ENCODE results near the gene FAM13C. TPM values are rescaled to one million over a fixed set of nuclear protein-coding genes. Genes with fewer than 3 reads are reported as not detected.

Gene FAM13C
- total RNA-seq, 1 experiment from 2014 or later = 0.18 TPM

- intact Hi-C loops (cut with micrococcal nuclease; ENCODE audit: unreplicated experiment) = no loop called here
- Histone ChIP-seq H3K36me3 (ENCODE audit: control insufficient read depth, insufficient read depth, low read length) (no peaks in the 10 kb centered on the region), H3K27me3 (replicated peaks; ENCODE audit: control insufficient read depth, insufficient read depth, low read length) (no peaks in the 10 kb centered on the region), H3K4me1 (no peaks in the 10 kb centered on the region), H3K4me3 (ENCODE audit: low read depth, low read length) (no peak overlapping the region), H3K9me3 (no peaks in the 10 kb centered on the region)
- BruUV-seq (replicated peaks) = no TSS peak
- Mint-ChIP-seq H3K4me1 (ENCODE audit: low read depth, unreplicated experiment) (no peaks in the 10 kb centered on the region), H3K27me3 (ENCODE audit: insufficient read depth, unreplicated experiment) (peaks cover 13% of the 10 kb centered on the region), H3K36me3 (ENCODE audit: insufficient read depth, unreplicated experiment) (no peaks in the 10 kb centered on the region), H3K9me3 (ENCODE audit: unreplicated experiment) (no peaks in the 10 kb centered on the region), H3K4me3 (ENCODE audit: unreplicated experiment) (no peak overlapping the region), H3K27ac (ENCODE audit: unreplicated experiment) (no peak overlapping the region)
- TF ChIP-seq, protein P1, sequence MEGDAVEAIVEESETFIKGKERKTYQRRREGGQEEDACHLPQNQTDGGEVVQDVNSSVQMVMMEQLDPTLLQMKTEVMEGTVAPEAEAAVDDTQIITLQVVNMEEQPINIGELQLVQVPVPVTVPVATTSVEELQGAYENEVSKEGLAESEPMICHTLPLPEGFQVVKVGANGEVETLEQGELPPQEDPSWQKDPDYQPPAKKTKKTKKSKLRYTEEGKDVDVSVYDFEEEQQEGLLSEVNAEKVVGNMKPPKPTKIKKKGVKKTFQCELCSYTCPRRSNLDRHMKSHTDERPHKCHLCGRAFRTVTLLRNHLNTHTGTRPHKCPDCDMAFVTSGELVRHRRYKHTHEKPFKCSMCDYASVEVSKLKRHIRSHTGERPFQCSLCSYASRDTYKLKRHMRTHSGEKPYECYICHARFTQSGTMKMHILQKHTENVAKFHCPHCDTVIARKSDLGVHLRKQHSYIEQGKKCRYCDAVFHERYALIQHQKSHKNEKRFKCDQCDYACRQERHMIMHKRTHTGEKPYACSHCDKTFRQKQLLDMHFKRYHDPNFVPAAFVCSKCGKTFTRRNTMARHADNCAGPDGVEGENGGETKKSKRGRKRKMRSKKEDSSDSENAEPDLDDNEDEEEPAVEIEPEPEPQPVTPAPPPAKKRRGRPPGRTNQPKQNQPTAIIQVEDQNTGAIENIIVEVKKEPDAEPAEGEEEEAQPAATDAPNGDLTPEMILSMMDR (IDR thresholded peaks at IDR 0.05; ENCODE audit: insufficient read depth in 1 of 2, low read depth in 1 of 2, low read length in 1 of 2, severe bottlenecking in 1 of 2, unreplicated experiment in 1 of 2) = no peak
- no peak for DNase-seq
- ChIA-PET POLR2A (no interaction called here), CTCF (no interaction called here)
Measured at GRCh38 chr10:59301067-59301754, 61.1 kb downstream of the FAM13C start.

- CTCF ChIA-PET = no interaction called here
- no peak overlapping the region for H3K4me3 ChIP-seq (ENCODE audit: low read depth, low read length)
- no peak overlapping the region for H3K4me3 Mint-ChIP-seq (ENCODE audit: unreplicated experiment)
- H3K27ac Mint-ChIP-seq (ENCODE audit: unreplicated experiment) = no peak overlapping the region
- no peaks in the 10 kb centered on the region for H3K4me1 ChIP-seq
- no peaks in the 10 kb centered on the region for H3K9me3 ChIP-seq
- H3K9me3 Mint-ChIP-seq (ENCODE audit: unreplicated experiment) = no peaks in the 10 kb centered on the region
- intact Hi-C loops (cut with micrococcal nuclease; ENCODE audit: unreplicated experiment) = no loop called here
- H3K4me1 Mint-ChIP-seq (ENCODE audit: low read depth, unreplicated experiment) = no peaks in the 10 kb centered on the region
- no peaks in the 10 kb centered on the region for H3K27me3 ChIP-seq (replicated peaks; ENCODE audit: control insufficient read depth, insufficient read depth, low read length)
- BruUV-seq (replicated peaks) = no TSS peak
- no peaks in the 10 kb centered on the region for H3K36me3 ChIP-seq (ENCODE audit: control insufficient read depth, insufficient read depth, low read length)
- POLR2A ChIA-PET = no interaction called here
- peaks cover 13% of the 10 kb centered on the region for H3K27me3 Mint-ChIP-seq (ENCODE audit: insufficient read depth, unreplicated experiment)
- TF ChIP-seq, protein P1 (IDR thresholded peaks at IDR 0.05; ENCODE audit: insufficient read depth in 1 of 2, low read depth in 1 of 2, low read length in 1 of 2, severe bottlenecking in 1 of 2, unreplicated experiment in 1 of 2) = no peak
- no peaks in the 10 kb centered on the region for H3K36me3 Mint-ChIP-seq (ENCODE audit: insufficient read depth, unreplicated experiment)
- no peak for DNase-seq
Measured at GRCh38 chr10:59300386-59300785, 62.0 kb downstream of the FAM13C start.

- H3K4me3 Mint-ChIP-seq (ENCODE audit: unreplicated experiment) = no peak overlapping the region
- H3K27ac Mint-ChIP-seq (ENCODE audit: unreplicated experiment) = no peak overlapping the region
- peaks cover 13% of the 10 kb centered on the region for H3K27me3 Mint-ChIP-seq (ENCODE audit: insufficient read depth, unreplicated experiment)
- DNase-seq = no peak
- no peaks in the 10 kb centered on the region for H3K9me3 Mint-ChIP-seq (ENCODE audit: unreplicated experiment)
- Histone ChIP-seq H3K27me3 (replicated peaks; ENCODE audit: control insufficient read depth, insufficient read depth, low read length) (no peaks in the 10 kb centered on the region), H3K9me3 (no peaks in the 10 kb centered on the region), H3K36me3 (ENCODE audit: control insufficient read depth, insufficient read depth, low read length) (no peaks in the 10 kb centered on the region), H3K4me3 (ENCODE audit: low read depth, low read length) (no peak overlapping the region), H3K4me1 (no peaks in the 10 kb centered on the region)
- H3K36me3 Mint-ChIP-seq (ENCODE audit: insufficient read depth, unreplicated experiment) = no peaks in the 10 kb centered on the region
- ChIA-PET CTCF (no interaction called here), POLR2A (no interaction called here)
- no TSS peak for BruUV-seq (replicated peaks)
- no peaks in the 10 kb centered on the region for H3K4me1 Mint-ChIP-seq (ENCODE audit: low read depth, unreplicated experiment)
- TF ChIP-seq, protein P1 (IDR thresholded peaks at IDR 0.05; ENCODE audit: insufficient read depth in 1 of 2, low read depth in 1 of 2, low read length in 1 of 2, severe bottlenecking in 1 of 2, unreplicated experiment in 1 of 2) = no peak
- intact Hi-C loops (cut with micrococcal nuclease; ENCODE audit: unreplicated experiment) = no loop called here
Measured at GRCh38 chr10:59299933-59300332, 62.4 kb downstream of the FAM13C start.
